Measurements from ENCODE around the gene RPL36.
"Not testable (repeated sequence)": the region's sequence is repeated elsewhere in the genome, so short reads cannot be mapped to it uniquely, and the experiment has no call there.

Gene RPL36

DNA sequence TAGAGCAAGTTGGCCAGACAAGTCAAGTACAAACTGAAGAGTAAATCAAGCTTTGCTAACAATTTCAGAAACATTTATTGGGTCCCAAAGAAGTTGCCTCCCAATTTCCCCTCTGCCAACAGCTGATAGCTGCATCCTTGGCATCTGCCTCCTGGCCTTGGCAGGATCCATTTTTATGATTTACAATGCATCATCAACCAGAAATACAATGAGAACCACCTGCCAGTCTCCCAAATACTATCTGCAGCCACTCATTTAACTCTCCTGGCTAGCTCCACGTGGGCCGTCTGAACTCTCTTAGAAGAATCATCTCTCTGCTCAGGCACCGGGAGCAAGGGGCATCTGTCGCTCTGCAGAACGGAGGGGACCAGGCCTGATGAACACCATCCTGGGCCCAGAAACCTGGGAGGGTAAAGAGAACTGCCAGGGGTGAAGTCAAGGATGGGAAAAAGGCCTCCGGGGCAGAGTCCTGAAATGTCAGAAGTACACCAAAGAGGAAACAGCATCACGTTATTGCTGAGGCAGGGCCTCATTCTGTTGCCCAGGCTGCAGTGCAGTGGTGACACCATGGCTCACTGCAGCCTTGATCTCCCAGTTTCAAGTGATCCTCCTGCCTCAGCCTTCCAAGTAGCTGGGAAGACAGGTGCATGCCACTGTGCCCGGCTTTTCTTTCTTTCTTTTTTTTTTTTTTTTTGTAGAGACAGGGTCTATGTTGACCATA is 27.3 kb downstream of the RPL36 start:
- no peak for TF ChIP-seq POLR2A (IDR thresholded peaks at IDR 0.05; ENCODE audit: low read depth, low read length)
- no peak for FAIRE-seq
- no peak for DNase-seq (ENCODE audit: insufficient read length, low spot score)

DNA sequence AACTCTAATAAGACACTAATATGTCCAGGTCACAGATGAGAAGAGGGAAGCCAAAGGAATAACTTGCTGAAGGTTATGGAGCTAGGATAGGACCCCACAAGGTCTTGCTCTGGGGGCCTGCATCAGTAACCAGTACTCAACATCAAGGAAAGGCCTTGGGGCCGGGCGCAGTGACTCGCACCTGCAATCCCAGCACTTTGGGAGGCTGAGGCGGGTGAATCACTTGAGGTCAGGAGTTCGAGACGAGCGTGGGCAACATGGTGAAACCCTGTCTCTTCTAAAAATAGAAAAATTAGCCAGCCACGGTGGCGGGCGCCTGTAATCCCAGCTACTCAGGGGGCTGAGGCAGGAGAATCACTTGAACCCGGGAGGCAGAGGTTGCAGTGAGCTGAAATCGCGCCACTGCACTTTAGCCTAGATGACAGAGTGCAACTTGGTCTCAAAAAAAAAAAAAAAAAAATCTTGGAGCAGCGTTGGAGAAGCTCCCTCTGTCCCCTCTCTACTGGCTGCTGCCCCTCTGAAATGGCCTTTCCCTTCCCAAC is 28.0 kb downstream of the RPL36 start:
- TF ChIP-seq POLR2A (IDR thresholded peaks at IDR 0.05; ENCODE audit: low read depth, low read length): no peak
- DNase-seq (ENCODE audit: insufficient read length, low spot score) (no peak), FAIRE-seq (no peak)

DNA sequence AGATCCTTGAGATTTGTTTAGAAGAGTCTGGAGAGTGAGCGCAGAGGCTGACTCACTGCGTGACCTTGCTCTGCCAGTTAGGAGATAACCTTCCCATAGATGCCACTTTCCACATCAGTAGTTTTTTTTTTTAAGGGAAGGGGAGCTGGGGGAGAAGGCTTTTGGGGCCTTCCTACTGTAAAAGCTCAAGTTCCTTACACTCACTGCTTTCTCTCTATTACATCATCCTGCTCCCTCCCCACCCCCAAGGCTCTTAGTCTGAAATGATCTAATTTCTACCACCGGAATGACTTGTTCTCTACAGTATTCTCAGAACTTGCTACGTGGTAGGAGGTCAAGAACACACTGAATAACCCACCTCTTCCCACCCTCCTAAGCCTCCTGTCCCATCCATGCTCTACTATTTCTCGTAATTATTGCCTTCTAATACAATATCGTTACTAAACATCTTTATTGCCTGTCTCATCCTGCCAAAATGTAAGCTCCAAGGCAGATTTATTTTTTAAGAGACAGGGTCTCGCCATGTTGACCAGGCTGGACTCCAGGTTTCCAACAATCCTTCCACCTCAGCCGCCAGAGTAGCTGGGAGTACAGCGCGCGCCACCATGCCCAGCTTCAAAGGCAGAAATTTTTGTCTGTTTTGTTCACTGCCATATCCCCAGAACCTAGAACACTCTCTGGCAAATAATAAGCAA is 28.6 kb downstream of the RPL36 start:
- no peak for FAIRE-seq
- TF ChIP-seq POLR2A (IDR thresholded peaks at IDR 0.05; ENCODE audit: low read depth, low read length): no peak
- DNase-seq (ENCODE audit: insufficient read length, low spot score): no peak

DNA sequence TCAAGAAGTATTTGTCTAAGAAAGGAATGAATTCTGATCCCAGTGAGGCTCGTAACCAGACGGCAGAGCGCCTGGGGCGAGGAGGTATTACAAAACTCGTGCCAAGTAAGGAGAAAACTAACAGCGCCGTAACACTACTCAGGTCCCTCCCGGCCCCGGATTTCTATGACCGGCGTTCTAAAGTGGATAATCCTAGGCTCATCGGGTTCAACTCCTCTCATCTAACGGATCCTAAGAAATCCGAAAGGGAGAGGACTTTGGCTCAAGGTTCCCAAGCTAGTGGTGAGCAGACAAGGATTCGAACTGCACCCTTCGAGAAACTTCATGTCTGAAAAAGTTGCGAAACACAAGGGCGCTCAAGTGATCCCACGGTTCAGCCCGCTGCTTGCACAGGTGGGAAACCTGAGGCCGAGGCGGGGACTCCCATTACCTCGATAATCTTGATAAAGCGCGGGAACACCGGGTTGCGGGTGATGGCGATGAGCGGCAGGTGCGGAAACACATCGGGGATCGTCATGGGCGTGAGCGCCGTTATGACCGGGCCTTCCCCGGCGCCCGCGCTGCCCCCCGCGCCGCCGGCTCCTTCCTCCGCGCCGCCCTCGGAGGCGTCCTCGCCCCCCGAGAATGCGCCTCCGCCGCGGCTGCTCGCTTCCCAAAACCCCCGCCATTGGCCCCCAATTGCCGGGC is 29.3 kb downstream of the RPL36 start:
- FAIRE-seq (no peak), DNase-seq (ENCODE audit: insufficient read length, low spot score) (no peak)
- TF ChIP-seq POLR2A (IDR thresholded peaks at IDR 0.05; ENCODE audit: low read depth, low read length): no peak

DNA sequence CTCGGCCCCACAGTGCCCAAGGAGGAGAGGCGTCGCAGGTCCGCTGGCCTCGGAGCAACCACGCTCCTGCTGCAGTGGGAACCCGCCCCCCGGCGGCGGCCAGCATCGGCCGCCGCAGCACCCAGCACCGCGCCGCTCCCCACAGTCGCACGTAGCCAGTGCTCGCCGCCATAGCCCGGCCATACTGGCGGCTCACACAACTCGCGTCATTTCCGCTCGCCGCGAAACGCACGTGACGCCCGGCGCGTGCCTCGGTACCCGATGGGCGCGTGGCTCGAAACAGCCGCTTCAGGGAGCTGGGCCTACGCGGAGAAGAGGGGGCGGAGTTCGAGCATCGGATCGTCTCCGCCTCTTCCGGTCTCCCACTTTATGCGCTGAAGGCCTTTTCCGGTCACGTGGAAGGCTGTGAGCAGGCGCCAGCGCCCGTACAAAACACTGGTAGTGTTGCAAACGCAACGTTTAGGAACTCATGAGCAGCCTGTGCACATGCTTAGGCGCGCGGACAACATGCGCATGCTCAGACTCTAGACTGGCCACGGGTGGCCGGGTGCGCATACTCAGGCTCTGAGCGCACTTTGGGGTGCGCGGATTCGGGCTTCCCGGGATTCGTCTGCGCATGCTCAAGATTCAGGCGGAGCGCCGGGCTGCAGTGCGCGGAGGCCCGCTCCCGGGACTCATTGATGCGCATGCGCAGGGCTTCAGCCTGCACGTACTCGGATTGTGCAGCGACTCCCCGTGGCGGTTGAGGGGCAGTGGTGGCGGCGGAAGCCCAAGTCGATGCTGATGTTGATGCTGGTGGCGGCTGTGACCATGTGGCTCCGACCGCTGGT is 30.1 kb downstream of the RPL36 start, which contains the start of the genes CATSPERD and LONP1:
TSS of gene CATSPERD (plus strand) at position 677 of the 830 bp plus-strand sequence. CDS start at position 778, 101 bp downstream.
TSS of gene LONP1 (minus strand) at position 186 of the 830 bp plus-strand sequence. CDS start at position 172, 14 bp downstream.
- TF ChIP-seq POLR2A (IDR thresholded peaks at IDR 0.05; ENCODE audit: low read depth, low read length): peak; percentile 77
- FAIRE-seq (peak; percentile 86), DNase-seq (ENCODE audit: insufficient read length, low spot score) (peak; percentile 98)

DNA sequence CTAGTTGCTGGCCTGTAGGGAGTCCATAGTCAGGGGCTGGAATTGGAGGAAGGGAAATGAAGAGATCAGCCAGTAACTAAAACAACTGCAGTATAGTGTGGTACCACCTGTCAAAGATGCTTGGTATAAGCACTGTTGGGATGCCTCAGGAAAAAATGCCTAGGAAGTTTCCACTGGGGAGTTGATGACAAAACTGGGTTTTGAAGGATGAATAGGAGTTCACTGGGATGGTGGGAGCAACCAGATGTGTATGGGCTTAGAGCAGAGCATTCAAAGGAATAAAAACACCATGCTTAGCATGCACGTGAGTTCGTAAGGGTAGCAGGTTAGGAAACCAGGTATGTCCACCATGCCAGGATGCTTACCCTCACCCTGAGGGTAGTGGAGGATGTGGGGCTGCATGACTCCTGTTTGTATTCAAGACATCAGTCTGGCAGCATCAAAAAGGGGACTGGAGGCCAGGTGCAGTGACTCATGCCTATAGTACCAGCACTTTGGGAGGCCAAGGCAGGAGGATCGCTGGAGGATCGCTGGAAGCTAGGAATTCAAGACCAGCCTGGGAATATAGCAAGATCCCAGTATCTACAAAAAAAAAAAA is 37.5 kb downstream of the RPL36 start:
- no peak for TF ChIP-seq POLR2A (IDR thresholded peaks at IDR 0.05; ENCODE audit: low read depth, low read length)
- DNase-seq (ENCODE audit: insufficient read length, low spot score): no peak
- FAIRE-seq: no peak

DNA sequence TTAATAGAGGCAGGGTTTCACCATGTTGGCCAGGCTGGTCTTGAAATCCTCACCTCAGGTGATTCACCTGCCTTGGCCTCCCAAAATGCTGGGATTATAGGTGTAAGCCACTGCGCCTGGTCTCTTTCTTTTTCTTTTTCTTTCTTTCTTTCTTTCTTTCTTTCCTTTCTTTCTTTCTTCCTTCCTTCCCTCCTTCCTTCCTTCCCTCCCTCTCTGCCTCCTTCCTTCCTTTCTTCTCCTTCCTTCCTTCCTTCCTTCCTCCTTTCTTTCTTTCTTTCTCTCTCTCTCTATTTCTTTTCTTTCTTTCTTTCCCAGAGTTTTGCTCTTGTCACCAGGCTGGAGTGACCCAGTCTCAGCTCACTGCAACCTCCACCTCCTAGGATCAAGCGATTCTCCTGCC is 43.1 kb downstream of the RPL36 start:
- FAIRE-seq; DNase-seq (ENCODE audit: insufficient read length, low spot score): not testable (repeated sequence)

DNA sequence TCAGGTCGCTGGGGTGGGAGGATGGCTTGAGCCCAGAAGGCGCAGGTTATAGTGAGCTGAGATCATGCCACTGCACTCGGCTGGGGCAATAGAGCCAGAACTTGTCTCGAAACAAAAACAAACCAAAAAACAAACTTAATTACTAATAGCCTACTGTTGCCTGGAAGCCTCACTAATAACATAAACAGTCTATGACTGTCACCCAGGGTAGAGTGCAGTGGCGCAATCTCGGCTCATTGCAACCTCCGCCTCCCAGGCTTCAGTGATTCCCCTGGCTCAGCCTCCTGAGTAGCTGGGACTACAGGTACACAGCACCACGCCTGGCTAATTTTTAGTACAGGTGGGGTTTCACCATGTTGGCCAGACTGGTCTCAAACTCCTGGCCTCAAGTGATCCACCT is 48.3 kb downstream of the RPL36 start:
- no peak for FAIRE-seq
- no peak for TF ChIP-seq POLR2A (IDR thresholded peaks at IDR 0.05; ENCODE audit: low read depth, low read length)
- no peak for DNase-seq (ENCODE audit: insufficient read length, low spot score)

Data from H54 (cell line).